ENCODE results near the gene ABCA6. TPM values are rescaled to one million over a fixed set of nuclear protein-coding genes. Genes with fewer than 3 reads are reported as not detected.
"Not testable (repeated sequence)": the region's sequence is repeated elsewhere in the genome, so short reads cannot be mapped to it uniquely, and the experiment has no call there.

Gene ABCA6
- total and polyA plus RNA-seq, 2 experiments from 2014 or later = 2.8 to 6.4 TPM

GRCh38 chr17:69075823-69076222 is 65.9 kb downstream of the ABCA6 start:
- Histone ChIP-seq H3K9me2 (ENCODE audit: insufficient read depth) (no peaks in the 10 kb centered on the region), H4K20me1 (ENCODE audit: insufficient read depth) (no peaks in the 10 kb centered on the region), H2AFZ (no peak overlapping the region), H3K9me3 (ENCODE audit: low read depth) (no peaks in the 10 kb centered on the region), H3K4me1 (ENCODE audit: insufficient read depth) (no peaks in the 10 kb centered on the region), H3K36me3 (ENCODE audit: low read depth) (no peaks in the 10 kb centered on the region), H3K4me2 (ENCODE audit: unreplicated experiment) (no peak overlapping the region), H3K27ac (no peak overlapping the region), H3F3A (ENCODE audit: insufficient read depth) (no peaks in the 10 kb centered on the region), H3K9ac (no peak overlapping the region), H3K27me3 (replicated peaks; ENCODE audit: insufficient read depth) (no peaks in the 10 kb centered on the region), H3K79me2 (ENCODE audit: insufficient read depth) (no peaks in the 10 kb centered on the region), H3K4me3 (no peak overlapping the region)
- TF ChIP-seq EZH2phosphoT487 (IDR thresholded peaks at IDR 0.05; ENCODE audit: insufficient read depth, low read depth) (no peak), EZH2 (IDR thresholded peaks at IDR 0.05; ENCODE audit: insufficient read depth, poor library complexity, severe bottlenecking) (no peak)
- in situ Hi-C loops (cut with MboI) = no loop called here
- no peak for DNase-seq

DNA sequence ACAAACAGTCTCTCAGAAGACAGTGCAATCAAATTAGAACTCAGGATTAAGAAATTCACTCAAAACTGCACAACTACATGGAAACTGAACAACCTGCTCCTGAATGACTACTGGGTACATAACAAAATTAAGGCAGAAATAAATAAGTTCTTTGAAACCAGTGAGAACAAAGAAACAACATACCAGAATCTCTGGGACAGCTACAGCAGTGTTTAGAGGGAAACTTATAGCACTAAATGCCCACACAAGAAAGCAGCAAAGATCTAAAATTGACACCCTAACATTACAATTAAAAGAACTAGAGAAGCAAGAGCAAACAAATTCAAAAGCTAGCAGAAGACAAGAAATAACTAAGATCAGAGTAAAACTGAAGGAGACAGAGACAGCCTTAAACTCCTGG is 68.3 kb downstream of the ABCA6 start:
- H3K9me2 ChIP-seq (ENCODE audit: insufficient read depth); DNase-seq; H3F3A ChIP-seq (ENCODE audit: insufficient read depth); H3K27ac ChIP-seq; H3K4me2 ChIP-seq (ENCODE audit: unreplicated experiment); H3K36me3 ChIP-seq (ENCODE audit: low read depth); H2AFZ ChIP-seq; H3K27me3 ChIP-seq (replicated peaks; ENCODE audit: insufficient read depth); H3K4me3 ChIP-seq; H3K79me2 ChIP-seq (ENCODE audit: insufficient read depth); H3K9ac ChIP-seq; H4K20me1 ChIP-seq (ENCODE audit: insufficient read depth); H3K9me3 ChIP-seq (ENCODE audit: low read depth); H3K4me1 ChIP-seq (ENCODE audit: insufficient read depth); in situ Hi-C loops (cut with MboI): not testable (repeated sequence)

DNA sequence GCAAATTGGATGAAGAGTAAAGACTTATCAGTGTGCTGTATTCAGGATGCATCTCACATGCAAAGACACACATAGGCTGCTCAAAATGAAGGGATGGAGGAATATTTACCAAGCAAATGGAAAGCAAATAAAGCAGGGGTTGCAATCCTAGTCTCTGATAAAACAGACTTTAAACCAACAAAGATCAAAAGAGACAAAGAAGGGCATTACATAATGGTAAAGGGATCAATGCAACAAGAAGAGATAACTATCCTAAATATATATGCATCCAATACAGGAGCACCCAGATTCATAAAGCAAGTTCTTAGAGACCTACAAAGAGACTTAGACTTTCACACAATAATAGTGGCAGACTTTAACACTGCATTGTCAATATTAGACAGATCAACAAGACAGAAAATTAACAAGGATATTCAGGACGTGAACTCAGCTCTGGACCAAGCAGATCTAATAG is 68.9 kb downstream of the ABCA6 start:
- H3K9me3 ChIP-seq (ENCODE audit: low read depth); H2AFZ ChIP-seq; H3K9me2 ChIP-seq (ENCODE audit: insufficient read depth); H3K27me3 ChIP-seq (replicated peaks; ENCODE audit: insufficient read depth); H3K27ac ChIP-seq; H3K79me2 ChIP-seq (ENCODE audit: insufficient read depth); H3K36me3 ChIP-seq (ENCODE audit: low read depth); H4K20me1 ChIP-seq (ENCODE audit: insufficient read depth); H3K4me1 ChIP-seq (ENCODE audit: insufficient read depth); H3F3A ChIP-seq (ENCODE audit: insufficient read depth); DNase-seq; H3K4me2 ChIP-seq (ENCODE audit: unreplicated experiment); in situ Hi-C loops (cut with MboI); H3K4me3 ChIP-seq; H3K9ac ChIP-seq: not testable (repeated sequence)
- 27 to 59% methylated on average over 1 of the region's 1 CpG for WGBS, 2 experiments (ENCODE audit: low coverage in 1 of 2, low lambda C conversion rate in 2 of 2, missing lambda C conversion rate in 2 of 2)

DNA sequence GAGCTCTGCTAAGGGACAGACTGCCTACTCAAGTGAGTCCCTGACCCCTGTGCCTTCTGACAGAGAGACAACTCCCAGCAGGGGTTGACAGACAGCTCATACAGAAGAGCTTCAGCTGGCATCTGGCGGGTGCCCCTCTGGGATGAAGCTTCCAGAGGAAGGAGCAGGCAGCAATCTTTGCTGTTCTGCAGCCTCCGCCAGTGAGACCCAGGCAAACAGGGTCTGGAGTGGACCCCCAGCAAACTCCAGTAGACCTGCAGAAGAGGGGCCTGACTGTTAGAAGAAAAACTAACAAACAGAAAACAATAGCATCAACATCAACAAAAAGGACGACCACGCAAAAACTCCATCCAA is 70.5 kb downstream of the ABCA6 start:
- H3K36me3 ChIP-seq (ENCODE audit: low read depth); DNase-seq; H3K4me2 ChIP-seq (ENCODE audit: unreplicated experiment); H3K4me3 ChIP-seq; H3K4me1 ChIP-seq (ENCODE audit: insufficient read depth); H3K9me3 ChIP-seq (ENCODE audit: low read depth); H3K9ac ChIP-seq; H3K27ac ChIP-seq; H3F3A ChIP-seq (ENCODE audit: insufficient read depth); H3K27me3 ChIP-seq (replicated peaks; ENCODE audit: insufficient read depth); H2AFZ ChIP-seq; H3K79me2 ChIP-seq (ENCODE audit: insufficient read depth); in situ Hi-C loops (cut with MboI); H4K20me1 ChIP-seq (ENCODE audit: insufficient read depth); H3K9me2 ChIP-seq (ENCODE audit: insufficient read depth): not testable (repeated sequence)
- WGBS, 2 experiments (ENCODE audit: low coverage in 1 of 2, low lambda C conversion rate in 2 of 2, missing lambda C conversion rate in 2 of 2) = 84 to 91% methylated on average over 4 of the region's 4 CpGs

GRCh38 chr17:69070378-69071232 is 71.1 kb downstream of the ABCA6 start:
- H2AFZ ChIP-seq; DNase-seq; in situ Hi-C loops (cut with MboI): not testable (repeated sequence)

More at GRCh38 chr17:69070378-69071232, 71.1 kb downstream of the ABCA6 start:
- H3F3A ChIP-seq (ENCODE audit: insufficient read depth); H3K4me1 ChIP-seq (ENCODE audit: insufficient read depth); H3K4me2 ChIP-seq (ENCODE audit: unreplicated experiment); H3K4me3 ChIP-seq; H3K9me3 ChIP-seq (ENCODE audit: low read depth); H3K27ac ChIP-seq; H3K27me3 ChIP-seq (replicated peaks; ENCODE audit: insufficient read depth); H3K9me2 ChIP-seq (ENCODE audit: insufficient read depth); H4K20me1 ChIP-seq (ENCODE audit: insufficient read depth); H3K36me3 ChIP-seq (ENCODE audit: low read depth); H3K9ac ChIP-seq; H3K79me2 ChIP-seq (ENCODE audit: insufficient read depth): not testable (repeated sequence)
- WGBS, 2 experiments (ENCODE audit: low coverage in 1 of 2, low lambda C conversion rate in 2 of 2, missing lambda C conversion rate in 2 of 2) = 74 to 75% methylated on average over 12 of the region's 12 CpGs

Data from GM23248 (cell line).